GM12878 (cell line): ENCODE data around the gene MID2. TPM values are rescaled to one million over a fixed set of nuclear protein-coding genes. Genes with fewer than 3 reads are reported as not detected.

Experiments used
- ATF7 ChIP-seq: fragments of 450-650 bp; IDR thresholded peaks from 2 replicates; pipeline ENCODE4 v1.6.1; 2016; ENCODE audit warnings: low read depth, mild to moderate bottlenecking
- BCL11A ChIP-seq: IDR thresholded peaks from 2 replicates; pipeline ENCODE4 v1.6.1; 2011; ENCODE audit warnings: low read depth, low read length
- CBFB ChIP-seq: IDR thresholded peaks from 2 replicates; pipeline ENCODE4 v1.6.1; 2016; ENCODE audit warnings: antibody characterized with exemption, low read depth
- CHD4 ChIP-seq: fragments of 200-600 bp; sonication (generic); IDR thresholded peaks from 2 replicates; pipeline ENCODE4 v1.6.1; 2016; ENCODE audit warnings: mild to moderate bottlenecking
- CREB1 ChIP-seq: IDR thresholded peaks from 2 replicates; pipeline ENCODE4 v1.6.1; 2012; ENCODE audit warnings: low read depth, mild to moderate bottlenecking, inconsistent platforms
- CREM ChIP-seq: IDR thresholded peaks from 2 replicates; pipeline ENCODE4 v1.6.1; 2014; ENCODE audit warnings: antibody characterized with exemption, low read depth
- DPF2 ChIP-seq: fragments of 450-650 bp; IDR thresholded peaks from 2 replicates; pipeline ENCODE4 v1.6.1; 2017; ENCODE audit warnings: mild to moderate bottlenecking
- EGR1 ChIP-seq, 2 experiments: IDR thresholded peaks; 1 replicate in 1 of 2; 2 replicates in 1 of 2; pipeline ENCODE4 v1.6.1; 2011 to 2012; ENCODE audit warnings: low read depth in 2 of 2, low read length in 2 of 2, borderline replicate concordance in 1 of 2, mild to moderate bottlenecking in 1 of 2, moderate library complexity in 1 of 2
- EP300 ChIP-seq, 2 experiments: fragments of 150-350 bp in 1 of 2; IDR thresholded peaks; 2 replicates each; pipeline ENCODE4 v1.6.1; 2011 to 2012; ENCODE audit warnings: low read depth in 2 of 2, low read length in 2 of 2, borderline replicate concordance in 1 of 2, improper control_type of control experiment in 1 of 2, inconsistent platforms in 1 of 2; ENCODE audit not compliant: control insufficient read depth in 1 of 2
- ETV6 ChIP-seq, 2 experiments: fragments of 450-650 bp in 1 of 2; IDR thresholded peaks in 1 of 2; conservative IDR thresholded peaks in 1 of 2; 2 replicates each; pipeline ENCODE4 v1.6.1; 2014; ENCODE audit warnings: antibody characterized with exemption in 1 of 2, borderline replicate concordance in 1 of 2, low read depth in 1 of 2, mild to moderate bottlenecking in 1 of 2, moderate library complexity in 1 of 2
- FOXM1 ChIP-seq: IDR thresholded peaks from 2 replicates; pipeline ENCODE4 v1.6.1; 2012; ENCODE audit warnings: low read depth, mild to moderate bottlenecking, inconsistent platforms, low read length, moderate library complexity
- MYB ChIP-seq: fragments of 150-350 bp; IDR thresholded peaks from 2 replicates; pipeline ENCODE4 v1.6.1; 2014; ENCODE audit warnings: mild to moderate bottlenecking, low read depth, low read length, borderline replicate concordance
- NRF1 ChIP-seq: conservative IDR thresholded peaks from 2 replicates; pipeline ENCODE4 v1.6.1; 2011; ENCODE audit warnings: mild to moderate bottlenecking, low read depth, low read length, improper control_type of control experiment
- RAD21 ChIP-seq: IDR thresholded peaks from 2 replicates; pipeline ENCODE4 v1.6.1; 2011; ENCODE audit warnings: mild to moderate bottlenecking, low read depth, low read length, moderate library complexity; ENCODE audit not compliant: insufficient read depth
- RFX5 ChIP-seq: IDR thresholded peaks from 2 replicates; pipeline ENCODE4 v1.6.1; 2011; ENCODE audit warnings: low read depth, low read length, improper control_type of control experiment
- SIN3A ChIP-seq: IDR thresholded peaks from 2 replicates; pipeline ENCODE4 v1.6.1; 2012; ENCODE audit warnings: low read depth, low read length, improper control_type of control experiment
- SIX5 ChIP-seq: IDR thresholded peaks from 2 replicates; pipeline ENCODE4 v1.6.1; 2011; ENCODE audit warnings: mild to moderate bottlenecking, low read depth, low read length, moderate library complexity; ENCODE audit not compliant: severe bottlenecking
- SMAD5 ChIP-seq: IDR thresholded peaks from 2 replicates; pipeline ENCODE4 v1.6.1; 2016; ENCODE audit warnings: antibody characterized with exemption, low read depth
- SMARCA5 ChIP-seq: fragments of 450-650 bp; IDR thresholded peaks from 2 replicates; pipeline ENCODE4 v1.6.1; 2017; ENCODE audit warnings: mild to moderate bottlenecking
- SUZ12 ChIP-seq: fragments of 200-600 bp; sonication (generic); IDR thresholded peaks from one replicate; pipeline ENCODE4 v1.6.1; 2018; ENCODE audit warnings: antibody characterized with exemption, mild to moderate bottlenecking; ENCODE audit not compliant: unreplicated experiment
- YBX1 ChIP-seq: fragments of 450-650 bp; IDR thresholded peaks from 2 replicates; pipeline ENCODE4 v1.6.1; 2016; ENCODE audit warnings: antibody characterized with exemption
- ZBTB33 ChIP-seq: fragments of 450-650 bp; IDR thresholded peaks from 2 replicates; pipeline ENCODE4 v1.6.1; 2017; ENCODE audit warnings: mild to moderate bottlenecking
- ZNF622 ChIP-seq: fragments of 450-650 bp; IDR thresholded peaks from 2 replicates; pipeline ENCODE4 v1.6.1; 2017; ENCODE audit warnings: mild to moderate bottlenecking, inconsistent platforms
- polyA plus RNA-seq, 11 experiments: library from polyadenylated mRNA; depleted of rRNA in 4 of 11; unstranded in 6 of 11; stranded (reverse) in 5 of 11; fragments of >200 nt; fragmentation: Nextera tagmentation in 4 of 11; fragmentation: Illumina TruSeq in 1 of 11; extraction: Ambion mirVana in 4 of 11; extraction: Trizol in 1 of 11; gene quantifications; 1 replicate in 1 of 11; 2 replicates in 10 of 11; pipeline versions ENCODE4 v1.2.1 to v1.2.3, GENCODE V29; 2011 to 2016; ENCODE audit warnings: inconsistent platforms in 2 of 11, missing spikeins in 2 of 11, low read depth in 1 of 11
- total RNA-seq, 4 experiments: library from RNA; depleted of rRNA in 3 of 4; stranded (reverse); fragments of >200 nt in 3 of 4; fragmentation: Illumina TruSeq in 1 of 4; extraction: Trizol in 1 of 4; gene quantifications; 2 replicates each; pipeline versions ENCODE4 v1.2.1 to v1.2.3, GENCODE V29; 2013 to 2021
- TF ChIP-seq, protein P1 (sequence below): fragments of 450-650 bp; formaldehyde crosslinking; IDR thresholded peaks from 2 replicates; pipeline ENCODE4 v1.4.0; 2022; ENCODE audit warnings: mild to moderate bottlenecking, moderate library complexity
- TF ChIP-seq, protein P2 (sequence below): fragments of 450-650 bp; IDR thresholded peaks from 2 replicates; pipeline ENCODE4 v1.6.1; 2017; ENCODE audit warnings: low read depth, mild to moderate bottlenecking, moderate library complexity

MID2 gene
- total and polyA plus RNA-seq, 10 of the 15 experiments (the other 5 are each of a cell fraction or from before 2014, with no cell fraction given), result 0.04 to 0.21 TPM; not detected in 8

DNA sequence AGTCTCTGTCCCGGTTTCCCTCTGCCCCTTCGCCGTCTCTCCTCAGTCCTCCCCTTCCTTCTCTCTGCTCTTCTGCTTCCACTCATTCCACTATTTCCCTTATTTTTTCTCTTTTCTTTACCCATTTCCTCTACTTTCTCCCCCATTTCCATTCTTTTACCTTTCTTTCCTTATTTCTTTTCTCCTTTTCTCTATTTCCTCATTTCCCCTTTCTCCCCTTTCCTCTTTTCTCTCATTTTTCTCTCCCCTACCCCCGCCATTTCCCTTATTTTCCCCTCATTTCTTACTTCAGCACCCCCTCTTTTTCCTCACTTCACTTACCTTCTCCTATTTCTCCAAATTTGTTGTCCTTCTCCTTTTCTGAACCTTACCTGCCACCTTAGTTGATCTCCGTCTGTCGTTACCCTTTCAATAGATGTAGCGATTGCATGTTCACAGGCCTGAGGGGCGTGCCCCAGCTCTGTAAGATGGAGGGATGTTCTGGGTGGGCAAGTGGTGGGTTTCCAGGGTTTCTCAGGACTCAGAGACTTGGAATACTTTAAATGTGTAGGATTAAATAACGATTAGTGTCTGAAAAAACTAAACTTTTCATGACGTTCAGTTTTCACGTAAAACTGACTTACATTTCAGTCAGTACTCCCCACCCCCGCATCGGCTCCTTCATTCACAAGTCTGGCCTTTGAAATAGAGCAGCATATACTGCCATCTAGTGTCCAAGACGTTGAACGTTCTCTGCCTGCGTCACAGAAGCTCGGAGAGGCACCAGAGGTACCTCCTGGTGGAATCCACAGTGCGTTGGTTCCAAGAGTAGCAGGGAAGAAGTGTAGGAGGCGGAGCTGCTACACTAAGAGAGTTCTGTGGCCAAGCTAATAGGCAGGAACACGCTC is 48.8 kb upstream of the MID2 start (continued):
- TF ChIP-seq, protein P1, sequence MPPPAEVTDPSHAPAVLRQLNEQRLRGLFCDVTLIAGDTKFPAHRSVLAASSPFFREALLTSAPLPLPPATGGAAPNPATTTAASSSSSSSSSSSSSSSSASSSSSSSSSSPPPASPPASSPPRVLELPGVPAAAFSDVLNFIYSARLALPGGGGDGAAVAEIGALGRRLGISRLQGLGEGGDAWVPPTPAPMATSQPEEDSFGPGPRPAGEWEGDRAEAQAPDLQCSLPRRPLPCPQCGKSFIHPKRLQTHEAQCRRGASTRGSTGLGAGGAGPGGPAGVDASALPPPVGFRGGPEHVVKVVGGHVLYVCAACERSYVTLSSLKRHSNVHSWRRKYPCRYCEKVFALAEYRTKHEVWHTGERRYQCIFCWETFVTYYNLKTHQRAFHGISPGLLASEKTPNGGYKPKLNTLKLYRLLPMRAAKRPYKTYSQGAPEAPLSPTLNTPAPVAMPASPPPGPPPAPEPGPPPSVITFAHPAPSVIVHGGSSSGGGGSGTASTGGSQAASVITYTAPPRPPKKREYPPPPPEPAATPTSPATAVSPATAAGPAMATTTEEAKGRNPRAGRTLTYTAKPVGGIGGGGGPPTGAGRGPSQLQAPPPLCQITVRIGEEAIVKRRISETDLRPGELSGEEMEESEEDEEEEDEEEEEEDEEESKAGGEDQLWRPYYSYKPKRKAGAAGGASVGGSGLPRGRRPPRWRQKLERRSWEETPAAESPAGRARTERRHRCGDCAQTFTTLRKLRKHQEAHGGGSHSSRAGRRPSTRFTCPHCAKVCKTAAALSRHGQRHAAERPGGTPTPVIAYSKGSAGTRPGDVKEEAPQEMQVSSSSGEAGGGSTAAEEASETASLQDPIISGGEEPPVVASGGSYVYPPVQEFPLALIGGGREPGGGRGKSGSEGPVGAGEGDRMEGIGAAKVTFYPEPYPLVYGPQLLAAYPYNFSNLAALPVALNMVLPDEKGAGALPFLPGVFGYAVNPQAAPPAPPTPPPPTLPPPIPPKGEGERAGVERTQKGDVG (CRISPR knock-in tag), result no peak
- TF ChIP-seq RFX5 (no peak), ZBTB33 (no peak), BCL11A (no peak), CHD4 (no peak), DPF2 (no peak), EGR1 (IDR thresholded peaks at IDR 0.05; ENCODE audit: borderline replicate concordance in 1 of 2, low read depth in 2 of 2, low read length in 2 of 2) (peak in 1 of 2 experiments; percentile 94; a peak in 2 of 3 replicates), CREM (peak; percentile 70), FOXM1 (peak; percentile 51; the same call in 1 of the 2 replicates), SIX5 (no peak), SIN3A (no peak), CBFB (no peak), NRF1 (no peak), SMAD5 (no peak), SMARCA5 (no peak), MYB (no peak), EP300 (IDR thresholded peaks at IDR 0.05; ENCODE audit: borderline replicate concordance in 1 of 2, control insufficient read depth in 1 of 2, low read depth in 2 of 2, low read length in 2 of 2) (no peak), ETV6 (conservative IDR thresholded peaks at IDR 0.05 in 1 of 2, IDR thresholded peaks at IDR 0.05 in 1 of 2; ENCODE audit: borderline replicate concordance in 1 of 2, low read depth in 1 of 2) (no peak), YBX1 (no peak), CREB1 (peak; percentile 70), RAD21 (peak; percentile 91), ZNF622 (no peak), ATF7 (0 out of 2 replicates have a peak, but pooled peaks have one; percentile 8), SUZ12 (no peak)
- TF ChIP-seq, protein P2, sequence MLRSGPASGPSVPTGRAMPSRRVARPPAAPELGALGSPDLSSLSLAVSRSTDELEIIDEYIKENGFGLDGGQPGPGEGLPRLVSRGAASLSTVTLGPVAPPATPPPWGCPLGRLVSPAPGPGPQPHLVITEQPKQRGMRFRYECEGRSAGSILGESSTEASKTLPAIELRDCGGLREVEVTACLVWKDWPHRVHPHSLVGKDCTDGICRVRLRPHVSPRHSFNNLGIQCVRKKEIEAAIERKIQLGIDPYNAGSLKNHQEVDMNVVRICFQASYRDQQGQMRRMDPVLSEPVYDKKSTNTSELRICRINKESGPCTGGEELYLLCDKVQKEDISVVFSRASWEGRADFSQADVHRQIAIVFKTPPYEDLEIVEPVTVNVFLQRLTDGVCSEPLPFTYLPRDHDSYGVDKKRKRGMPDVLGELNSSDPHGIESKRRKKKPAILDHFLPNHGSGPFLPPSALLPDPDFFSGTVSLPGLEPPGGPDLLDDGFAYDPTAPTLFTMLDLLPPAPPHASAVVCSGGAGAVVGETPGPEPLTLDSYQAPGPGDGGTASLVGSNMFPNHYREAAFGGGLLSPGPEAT, result no peak
